Measurements from ENCODE around the gene KCNA2.

DNA sequence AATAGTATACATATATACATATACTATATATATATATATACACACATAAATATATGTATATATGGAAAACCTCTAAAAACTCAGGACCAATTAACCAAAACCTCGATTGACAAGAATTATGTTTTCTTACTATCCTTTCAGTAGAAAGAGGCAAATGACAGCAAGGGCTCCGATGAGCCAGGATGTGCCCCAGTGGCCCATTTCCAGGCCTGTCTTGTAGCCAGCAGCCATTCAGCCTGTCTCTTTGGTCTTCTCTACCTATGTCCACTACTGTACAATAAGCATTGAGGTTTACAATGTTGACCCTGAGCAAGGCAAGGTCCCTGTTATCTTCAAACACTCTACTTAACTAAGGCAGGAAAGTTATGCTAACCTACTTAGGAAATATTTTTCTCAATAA lies 9.8 kb downstream of the KCNA2 start:
- no peak for TF ChIP-seq RAD21 (CRISPR knock-in tag; IDR thresholded peaks at IDR 0.05)
- no peak for TF ChIP-seq ZKSCAN1 (IDR thresholded peaks at IDR 0.05; ENCODE audit: low read length)
- TF ChIP-seq, protein P1, sequence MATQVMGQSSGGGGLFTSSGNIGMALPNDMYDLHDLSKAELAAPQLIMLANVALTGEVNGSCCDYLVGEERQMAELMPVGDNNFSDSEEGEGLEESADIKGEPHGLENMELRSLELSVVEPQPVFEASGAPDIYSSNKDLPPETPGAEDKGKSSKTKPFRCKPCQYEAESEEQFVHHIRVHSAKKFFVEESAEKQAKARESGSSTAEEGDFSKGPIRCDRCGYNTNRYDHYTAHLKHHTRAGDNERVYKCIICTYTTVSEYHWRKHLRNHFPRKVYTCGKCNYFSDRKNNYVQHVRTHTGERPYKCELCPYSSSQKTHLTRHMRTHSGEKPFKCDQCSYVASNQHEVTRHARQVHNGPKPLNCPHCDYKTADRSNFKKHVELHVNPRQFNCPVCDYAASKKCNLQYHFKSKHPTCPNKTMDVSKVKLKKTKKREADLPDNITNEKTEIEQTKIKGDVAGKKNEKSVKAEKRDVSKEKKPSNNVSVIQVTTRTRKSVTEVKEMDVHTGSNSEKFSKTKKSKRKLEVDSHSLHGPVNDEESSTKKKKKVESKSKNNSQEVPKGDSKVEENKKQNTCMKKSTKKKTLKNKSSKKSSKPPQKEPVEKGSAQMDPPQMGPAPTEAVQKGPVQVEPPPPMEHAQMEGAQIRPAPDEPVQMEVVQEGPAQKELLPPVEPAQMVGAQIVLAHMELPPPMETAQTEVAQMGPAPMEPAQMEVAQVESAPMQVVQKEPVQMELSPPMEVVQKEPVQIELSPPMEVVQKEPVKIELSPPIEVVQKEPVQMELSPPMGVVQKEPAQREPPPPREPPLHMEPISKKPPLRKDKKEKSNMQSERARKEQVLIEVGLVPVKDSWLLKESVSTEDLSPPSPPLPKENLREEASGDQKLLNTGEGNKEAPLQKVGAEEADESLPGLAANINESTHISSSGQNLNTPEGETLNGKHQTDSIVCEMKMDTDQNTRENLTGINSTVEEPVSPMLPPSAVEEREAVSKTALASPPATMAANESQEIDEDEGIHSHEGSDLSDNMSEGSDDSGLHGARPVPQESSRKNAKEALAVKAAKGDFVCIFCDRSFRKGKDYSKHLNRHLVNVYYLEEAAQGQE (IDR thresholded peaks at IDR 0.05; ENCODE audit: borderline replicate concordance in 1 of 2, low read depth in 1 of 2, low read length in 2 of 2), result no peak
- no peak for TF ChIP-seq ZFP41 (CRISPR knock-in tag; IDR thresholded peaks at IDR 0.05; ENCODE audit: borderline replicate concordance)
- TF ChIP-seq EZH2 (conservative IDR thresholded peaks at IDR 0.05; ENCODE audit: low read depth, low read length), result no peak
- no peak for TF ChIP-seq TGIF2 (CRISPR knock-in tag; IDR thresholded peaks at IDR 0.05)
- no peak for TF ChIP-seq POLR2A (IDR thresholded peaks at IDR 0.05; ENCODE audit: insufficient read depth in 1 of 2, low read depth in 2 of 2, low read length in 2 of 2)
- no peak for TF ChIP-seq BHLHE40 (IDR thresholded peaks at IDR 0.05; ENCODE audit: low read length)
- no peak for TF ChIP-seq EP300 (IDR thresholded peaks at IDR 0.05; ENCODE audit: low read depth in 2 of 2, low read length in 2 of 2)
- no peak for TF ChIP-seq EP300 (CRISPR knock-in tag; IDR thresholded peaks at IDR 0.05; ENCODE audit: borderline replicate concordance)
- no peak for TF ChIP-seq CEBPB (IDR thresholded peaks at IDR 0.05; ENCODE audit: borderline replicate concordance, low read depth, low read length)
